Keratinocyte (primary cell): ENCODE measurements around the gene SLC35A5. TPM values are rescaled to one million over a fixed set of nuclear protein-coding genes. Genes with fewer than 3 reads are reported as not detected.

Source experiments
- DNase-seq: peaks from one replicate; pipeline ENCODE4 v3.0.0-alpha.2; 2011; ENCODE audit warnings: low read depth, missing footprints, low spot score
- FAIRE-seq: peaks from 2 replicates; lab custom pipeline; 2011; peaks lifted over from hg19 to GRCh38; lab: Jason Lieb, UNC
- H2AFZ ChIP-seq: 2 replicates; pipeline ENCODE4 v1.6.0; 2012; ENCODE audit warnings: low read length, control low read depth, inconsistent platforms; ENCODE audit not compliant: control insufficient read depth
- H3K27ac ChIP-seq: 2 replicates; pipeline ENCODE4 v1.5.1; 2011; ENCODE audit warnings: low read length; ENCODE audit not compliant: control insufficient read depth, insufficient read depth
- H3K27me3 ChIP-seq: 3 replicates; pipeline ENCODE4 v1.6.0; 2011; ENCODE audit warnings: low read length; ENCODE audit not compliant: control insufficient read depth, insufficient read depth; ENCODE audit errors: extremely low read depth
- H3K36me3 ChIP-seq, 2 experiments: 2 replicates in 1 of 2; 3 replicates in 1 of 2; pipeline ENCODE4 v1.5.1; 2011; ENCODE audit warnings: low read length in 2 of 2, mild to moderate bottlenecking in 1 of 2; ENCODE audit not compliant: control insufficient read depth in 2 of 2, insufficient read depth in 2 of 2; ENCODE audit errors: extremely low read depth in 1 of 2
- H3K4me1 ChIP-seq: 3 replicates; pipeline ENCODE4 v1.5.1; 2011; ENCODE audit warnings: low read length; ENCODE audit not compliant: control insufficient read depth, insufficient read depth; ENCODE audit errors: extremely low read depth
- H3K4me2 ChIP-seq: 3 replicates; pipeline ENCODE4 v1.6.0; 2011; ENCODE audit warnings: low read depth, low read length; ENCODE audit not compliant: control insufficient read depth, insufficient read depth; ENCODE audit errors: extremely low read depth
- H3K4me3 ChIP-seq, 3 experiments: fragments of 200-600 bp in 1 of 3; sonication (generic) in 1 of 3; 2 replicates in 2 of 3; 3 replicates in 1 of 3; pipeline ENCODE4 v1.5.1; 2011 to 2016; ENCODE audit warnings: low read length in 3 of 3, mild to moderate bottlenecking in 3 of 3, control low read depth in 2 of 3, inconsistent platforms in 1 of 3, low read depth in 1 of 3, mixed read lengths in 1 of 3, mixed run types in 1 of 3, moderate library complexity in 1 of 3; ENCODE audit not compliant: control insufficient read depth in 2 of 3, insufficient read depth in 2 of 3; ENCODE audit errors: extremely low read depth in 1 of 3
- H3K79me2 ChIP-seq: 2 replicates; pipeline ENCODE4 v1.6.0; 2012; ENCODE audit warnings: low read length; ENCODE audit not compliant: control insufficient read depth, insufficient read depth
- H3K9ac ChIP-seq: 3 replicates; pipeline ENCODE4 v1.6.0; 2011; ENCODE audit warnings: low read length; ENCODE audit not compliant: control insufficient read depth, insufficient read depth; ENCODE audit errors: extremely low read depth
- H3K9me1 ChIP-seq: 3 replicates; pipeline ENCODE4 v1.6.0; 2011; ENCODE audit warnings: low read length; ENCODE audit not compliant: control insufficient read depth, insufficient read depth; ENCODE audit errors: extremely low read depth
- H3K9me3 ChIP-seq: 2 replicates; pipeline ENCODE4 v1.5.1; 2012; ENCODE audit warnings: low read depth, low read length; ENCODE audit not compliant: control insufficient read depth
- H4K20me1 ChIP-seq: 3 replicates; pipeline ENCODE4 v1.6.0; 2011; ENCODE audit warnings: low read length; ENCODE audit not compliant: control insufficient read depth, insufficient read depth; ENCODE audit errors: extremely low read depth
- EZH2 ChIP-seq: IDR thresholded peaks from one replicate; pipeline ENCODE4 v1.6.1; 2012; ENCODE audit warnings: inconsistent platforms, mild to moderate bottlenecking, low read length, moderate library complexity
- dilution Hi-C: fragments of 300-500 bp; cut with MboI; formaldehyde crosslinking; loops from one replicate; pipeline ENCODE4 v1.7.0; 2020; ENCODE audit warnings: low sequenced_read_pairs; ENCODE audit not compliant: extremely low pct_ligation_motif_present
- polyA plus RNA-seq, 5 experiments: library from polyadenylated mRNA; depleted of rRNA in 3 of 5; stranded (reverse) in 3 of 5; stranded (forward) in 1 of 5; unstranded in 1 of 5; fragments of >200 nt; gene quantifications; 1 replicate in 1 of 5; 2 replicates in 3 of 5; 3 replicates in 1 of 5; pipeline versions ENCODE4 v1.2.1 to v1.2.3, GENCODE V29; 2011 to 2012; ENCODE audit warnings: missing spikeins in 2 of 5, low read depth in 1 of 5, low replicate concordance in 1 of 5
- TF ChIP-seq, protein P1 (sequence below), 3 experiments: IDR thresholded peaks in 1 of 3; conservative IDR thresholded peaks in 1 of 3; optimal IDR thresholded peaks in 1 of 3; 2 replicates in 2 of 3; 3 replicates in 1 of 3; pipeline versions ENCODE3 to v1.5.1; 2011; ENCODE audit warnings: low read length in 3 of 3, mild to moderate bottlenecking in 3 of 3, moderate library complexity in 2 of 3, control low read depth in 1 of 3, inconsistent platforms in 1 of 3; ENCODE audit not compliant: insufficient read depth in 2 of 3; ENCODE audit errors: extremely low read depth in 1 of 3

SLC35A5 gene
- polyA plus RNA-seq, 1 donor (not counting 4 experiments of a cell fraction or from before 2014, with no cell fraction given) = 31.8 TPM

DNA sequence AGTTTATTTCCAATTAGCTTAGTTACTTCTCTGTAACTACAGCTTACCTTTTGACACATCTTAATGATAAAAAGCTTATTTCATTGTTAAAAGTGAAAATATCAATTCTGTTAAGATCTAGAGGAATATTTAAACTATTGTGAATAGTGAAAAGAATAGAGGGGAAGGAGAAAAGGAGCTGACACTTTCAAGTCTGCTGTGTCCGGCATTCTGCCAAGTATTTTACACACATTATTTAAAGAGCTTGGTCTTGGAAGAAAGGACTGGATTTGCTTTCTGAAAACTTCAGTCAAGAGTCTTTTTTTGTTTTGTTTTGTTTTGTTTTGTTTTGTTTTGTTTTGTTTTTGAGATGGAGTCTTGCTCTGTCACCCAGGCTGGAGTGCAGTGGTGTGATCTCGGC, 44.3 kb downstream of the SLC35A5 start:
- DNase-seq (no peak), FAIRE-seq (no peak)
- no peak overlapping the region for H3K9ac ChIP-seq
- H3K27me3 ChIP-seq = no peaks in the 10 kb centered on the region
- no peaks in the 10 kb centered on the region for H3K79me2 ChIP-seq
- no peak overlapping the region for H2AFZ ChIP-seq
- dilution Hi-C loops = no loop called here
- H3K9me3 ChIP-seq = no peaks in the 10 kb centered on the region
- H3K27ac ChIP-seq = no peak overlapping the region
- no peak overlapping the region for H3K4me3 ChIP-seq
- no peaks in the 10 kb centered on the region for H3K4me1 ChIP-seq
- no peak overlapping the region for H3K4me2 ChIP-seq
- TF ChIP-seq, protein P1, sequence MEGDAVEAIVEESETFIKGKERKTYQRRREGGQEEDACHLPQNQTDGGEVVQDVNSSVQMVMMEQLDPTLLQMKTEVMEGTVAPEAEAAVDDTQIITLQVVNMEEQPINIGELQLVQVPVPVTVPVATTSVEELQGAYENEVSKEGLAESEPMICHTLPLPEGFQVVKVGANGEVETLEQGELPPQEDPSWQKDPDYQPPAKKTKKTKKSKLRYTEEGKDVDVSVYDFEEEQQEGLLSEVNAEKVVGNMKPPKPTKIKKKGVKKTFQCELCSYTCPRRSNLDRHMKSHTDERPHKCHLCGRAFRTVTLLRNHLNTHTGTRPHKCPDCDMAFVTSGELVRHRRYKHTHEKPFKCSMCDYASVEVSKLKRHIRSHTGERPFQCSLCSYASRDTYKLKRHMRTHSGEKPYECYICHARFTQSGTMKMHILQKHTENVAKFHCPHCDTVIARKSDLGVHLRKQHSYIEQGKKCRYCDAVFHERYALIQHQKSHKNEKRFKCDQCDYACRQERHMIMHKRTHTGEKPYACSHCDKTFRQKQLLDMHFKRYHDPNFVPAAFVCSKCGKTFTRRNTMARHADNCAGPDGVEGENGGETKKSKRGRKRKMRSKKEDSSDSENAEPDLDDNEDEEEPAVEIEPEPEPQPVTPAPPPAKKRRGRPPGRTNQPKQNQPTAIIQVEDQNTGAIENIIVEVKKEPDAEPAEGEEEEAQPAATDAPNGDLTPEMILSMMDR (optimal IDR thresholded peaks at IDR 0.05 in 1 of 3, IDR thresholded peaks at IDR 0.05 in 1 of 3, conservative IDR thresholded peaks at IDR 0.05 in 1 of 3; ENCODE audit: extremely low read depth in 1 of 3, insufficient read depth in 2 of 3, low read length in 3 of 3) = no peak
- TF ChIP-seq EZH2 = no peak
- H4K20me1 ChIP-seq = no peaks in the 10 kb centered on the region
- H3K36me3 ChIP-seq = no peaks in the 10 kb centered on the region
- no peaks in the 10 kb centered on the region for H3K9me1 ChIP-seq

DNA sequence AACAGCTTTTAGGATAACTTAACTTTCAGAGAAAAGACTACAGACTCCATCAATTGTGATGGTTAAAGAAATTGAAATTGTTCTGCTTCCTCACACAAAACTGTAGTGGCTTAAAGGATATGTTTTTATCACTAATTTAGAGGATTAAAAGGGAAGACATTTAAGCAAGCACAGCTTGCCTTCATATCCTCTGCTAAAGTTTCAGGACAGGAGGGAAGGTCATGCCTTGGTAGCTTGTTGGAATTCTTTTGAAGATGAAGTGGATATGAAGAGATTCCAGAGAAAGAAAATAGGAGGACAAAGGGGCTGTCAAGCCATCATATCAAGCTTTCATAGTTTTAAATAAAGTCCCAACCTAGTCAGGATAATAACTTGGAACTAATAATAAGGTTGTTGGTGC, 46.0 kb downstream of the SLC35A5 start:
- Histone ChIP-seq H3K36me3 (no peaks in the 10 kb centered on the region), H3K4me3 (no peak overlapping the region), H3K9ac (no peak overlapping the region), H3K79me2 (no peaks in the 10 kb centered on the region), H3K9me3 (no peaks in the 10 kb centered on the region), H3K9me1 (no peaks in the 10 kb centered on the region), H4K20me1 (no peaks in the 10 kb centered on the region), H3K4me1 (no peaks in the 10 kb centered on the region), H2AFZ (no peak overlapping the region), H3K4me2 (no peak overlapping the region), H3K27ac (no peak overlapping the region), H3K27me3 (no peaks in the 10 kb centered on the region)
- FAIRE-seq (no peak), DNase-seq (no peak)
- dilution Hi-C loops = no loop called here
- TF ChIP-seq, protein P1 (optimal IDR thresholded peaks at IDR 0.05 in 1 of 3, IDR thresholded peaks at IDR 0.05 in 1 of 3, conservative IDR thresholded peaks at IDR 0.05 in 1 of 3; ENCODE audit: extremely low read depth in 1 of 3, insufficient read depth in 2 of 3, low read length in 3 of 3) = no peak
- no peak for TF ChIP-seq EZH2
